Measurements from ENCODE around the gene CACHD1.

The CACHD1 gene

GRCh38 chr1:64539289-64539688 is 69.4 kb downstream of the CACHD1 start:
- Histone ChIP-seq H3K4me3 (ENCODE audit: low read length) (no peak overlapping the region), H3K4me1 (ENCODE audit: low read length) (no peaks in the 10 kb centered on the region), H3K79me2 (ENCODE audit: low read length) (no peaks in the 10 kb centered on the region), H3K36me3 (replicated peaks; ENCODE audit: low read depth, low read length) (no peaks in the 10 kb centered on the region), H4K20me1 (ENCODE audit: insufficient read depth, low read length) (no peaks in the 10 kb centered on the region), H3K27ac (ENCODE audit: low read length) (no peak overlapping the region), H3K9me3 (ENCODE audit: insufficient read depth, low read length) (no peaks in the 10 kb centered on the region), H2AFZ (ENCODE audit: low read depth, low read length) (no peak overlapping the region), H3K9ac (ENCODE audit: low read length) (no peak overlapping the region), H3K4me2 (ENCODE audit: low read length) (no peak overlapping the region), H3K27me3 (ENCODE audit: low read depth, low read length) (no peaks in the 10 kb centered on the region)
- TF ChIP-seq CTCF (IDR thresholded peaks at IDR 0.05; ENCODE audit: low read depth, low read length), result no peak
- no peak for TF ChIP-seq EZH2phosphoT487 (IDR thresholded peaks at IDR 0.05; ENCODE audit: low read depth)

GRCh38 chr1:64539781-64540218 is 69.9 kb downstream of the CACHD1 start:
- Histone ChIP-seq H2AFZ (ENCODE audit: low read depth, low read length) (no peak overlapping the region), H3K9ac (ENCODE audit: low read length) (no peak overlapping the region), H3K4me3 (ENCODE audit: low read length) (no peak overlapping the region), H3K9me3 (ENCODE audit: insufficient read depth, low read length) (no peaks in the 10 kb centered on the region), H3K4me1 (ENCODE audit: low read length) (no peaks in the 10 kb centered on the region), H3K27ac (ENCODE audit: low read length) (no peak overlapping the region), H3K4me2 (ENCODE audit: low read length) (no peak overlapping the region), H4K20me1 (ENCODE audit: insufficient read depth, low read length) (no peaks in the 10 kb centered on the region), H3K79me2 (ENCODE audit: low read length) (no peaks in the 10 kb centered on the region), H3K27me3 (ENCODE audit: low read depth, low read length) (no peaks in the 10 kb centered on the region), H3K36me3 (replicated peaks; ENCODE audit: low read depth, low read length) (no peaks in the 10 kb centered on the region)
- TF ChIP-seq EZH2phosphoT487 (IDR thresholded peaks at IDR 0.05; ENCODE audit: low read depth) (no peak), CTCF (IDR thresholded peaks at IDR 0.05; ENCODE audit: low read depth, low read length) (no peak)

- Histone ChIP-seq H3K4me2 (ENCODE audit: low read length) (no peak overlapping the region), H4K20me1 (ENCODE audit: insufficient read depth, low read length) (no peaks in the 10 kb centered on the region), H3K79me2 (ENCODE audit: low read length) (no peaks in the 10 kb centered on the region), H3K9me3 (ENCODE audit: insufficient read depth, low read length) (no peaks in the 10 kb centered on the region), H3K9ac (ENCODE audit: low read length) (no peak overlapping the region), H3K27ac (ENCODE audit: low read length) (no peak overlapping the region), H2AFZ (ENCODE audit: low read depth, low read length) (no peak overlapping the region), H3K4me1 (ENCODE audit: low read length) (no peaks in the 10 kb centered on the region), H3K4me3 (ENCODE audit: low read length) (no peak overlapping the region), H3K36me3 (replicated peaks; ENCODE audit: low read depth, low read length) (no peaks in the 10 kb centered on the region), H3K27me3 (ENCODE audit: low read depth, low read length) (no peaks in the 10 kb centered on the region)
- TF ChIP-seq EZH2phosphoT487 (IDR thresholded peaks at IDR 0.05; ENCODE audit: low read depth) (no peak), CTCF (IDR thresholded peaks at IDR 0.05; ENCODE audit: low read depth, low read length) (no peak)
These were observed 70.4 kb downstream of the CACHD1 start for GRCh38 chr1:64540265-64540791.

GRCh38 chr1:64542118-64542517 is 72.2 kb downstream of the CACHD1 start:
- Histone ChIP-seq H3K79me2 (ENCODE audit: low read length) (no peaks in the 10 kb centered on the region), H4K20me1 (ENCODE audit: insufficient read depth, low read length) (no peaks in the 10 kb centered on the region), H3K4me3 (ENCODE audit: low read length) (no peak overlapping the region), H3K27me3 (ENCODE audit: low read depth, low read length) (no peaks in the 10 kb centered on the region), H3K4me2 (ENCODE audit: low read length) (no peak overlapping the region), H3K9ac (ENCODE audit: low read length) (no peak overlapping the region), H2AFZ (ENCODE audit: low read depth, low read length) (no peak overlapping the region), H3K36me3 (replicated peaks; ENCODE audit: low read depth, low read length) (no peaks in the 10 kb centered on the region), H3K4me1 (ENCODE audit: low read length) (no peaks in the 10 kb centered on the region), H3K27ac (ENCODE audit: low read length) (no peak overlapping the region), H3K9me3 (ENCODE audit: insufficient read depth, low read length) (no peaks in the 10 kb centered on the region)
- TF ChIP-seq CTCF (IDR thresholded peaks at IDR 0.05; ENCODE audit: low read depth, low read length) (no peak), EZH2phosphoT487 (IDR thresholded peaks at IDR 0.05; ENCODE audit: low read depth) (no peak)
